ENCODE measurements around the gene CHP1. TPM values are rescaled to one million over a fixed set of nuclear protein-coding genes. Genes with fewer than 3 reads are reported as not detected.
"Not testable (repeated sequence)": the region's sequence is repeated elsewhere in the genome, so short reads cannot be mapped to it uniquely, and the experiment has no call there.

CHP1 gene
- 10 to 100 TPM; 49.2 to 66.5 (median 50.8) TPM for polyA plus RNA-seq (ENCODE audit: insufficient read depth in 1 of 5, insufficient read length in 5 of 5, low replicate concordance in 1 of 5)
- long read RNA-seq, donor 1, transcript CHP1-201 (7 exons, 3,329 nt), result major isoform, 18 of 23 reads
- long read RNA-seq, donor 1, partial matches to known transcripts, result 5 of 23 reads
- long read RNA-seq, donor 1, other reads (novel, unspliced or antisense), result 0 of 23 reads
- long read RNA-seq, donor 2, transcript CHP1-201 (7 exons, 3,329 nt), result major isoform, 9 of 9 reads
- long read RNA-seq, donor 2, partial matches to known transcripts, result 0 of 9 reads
- long read RNA-seq, donor 2, other reads (novel, unspliced or antisense), result 0 of 9 reads
- long read RNA-seq, donor 3, transcript CHP1-201 (7 exons, 3,329 nt), result major isoform, 11 of 11 reads
- long read RNA-seq, donor 3, partial matches to known transcripts, result 0 of 11 reads
- long read RNA-seq, donor 3, other reads (novel, unspliced or antisense), result 0 of 11 reads
- long read RNA-seq, donor 4, transcript CHP1-201 (7 exons, 3,329 nt), result major isoform, 15 of 38 reads
- long read RNA-seq, donor 4, partial matches to known transcripts, result 23 of 38 reads
- long read RNA-seq, donor 4, other reads (novel, unspliced or antisense), result 0 of 38 reads
- long read RNA-seq, donor 5, transcript CHP1-201 (7 exons, 3,329 nt), result major isoform, 7 of 7 reads
- long read RNA-seq, donor 5, partial matches to known transcripts, result 0 of 7 reads
- long read RNA-seq, donor 5, other reads (novel, unspliced or antisense), result 0 of 7 reads
- long read RNA-seq, donor 6, transcript CHP1-201 (7 exons, 3,329 nt), result major isoform, 14 of 15 reads
- long read RNA-seq, donor 6, partial matches to known transcripts, result 0 of 15 reads
- long read RNA-seq, donor 6, other reads (novel, unspliced or antisense), result 0 of 15 reads
- long read RNA-seq, donor 7, transcript CHP1-201 (7 exons, 3,329 nt), result major isoform, 6 of 6 reads
- long read RNA-seq, donor 7, partial matches to known transcripts, result 0 of 6 reads
- long read RNA-seq, donor 7, other reads (novel, unspliced or antisense), result 0 of 6 reads
- long read RNA-seq, donor 8, transcript CHP1-201 (7 exons, 3,329 nt), result major isoform, 5 of 5 reads
- long read RNA-seq, donor 8, partial matches to known transcripts, result 0 of 5 reads
- long read RNA-seq, donor 8, other reads (novel, unspliced or antisense), result 0 of 5 reads

- peak; percentile 96 to 98 for DNase-seq
These were observed at the start of gene CHP1, which contains the start of gene EXD1 for GRCh38 chr15:41230650-41231421. TSS of gene CHP1 (plus strand) at chr15:41231268. CDS start at chr15:41231383, 115 bp downstream. TSS of gene EXD1 (minus strand) at chr15:41230757. CDS start at chr15:41226575, 4,182 bp downstream.

- DNase-seq, result no peak
These were observed 48.8 kb upstream of the CHP1 start for GRCh38 chr15:41182266-41182665.

- no peak for DNase-seq
These were observed 47.5 kb upstream of the CHP1 start for GRCh38 chr15:41183581-41183980.

- no peak for DNase-seq
These were observed 36.6 kb upstream of the CHP1 start for GRCh38 chr15:41194444-41194843.

- no peak for DNase-seq
These were observed 31.6 kb upstream of the CHP1 start for GRCh38 chr15:41199470-41199869.

GRCh38 chr15:41203395-41203794 is 27.7 kb upstream of the CHP1 start:
- DNase-seq, result no peak

- DNase-seq, result no peak
These were observed 25.8 kb upstream of the CHP1 start for GRCh38 chr15:41205315-41205714.

GRCh38 chr15:41207687-41208448 is 23.2 kb upstream of the CHP1 start:
- no peak for DNase-seq

- no peak for DNase-seq
These were observed 15.4 kb upstream of the CHP1 start for GRCh38 chr15:41215708-41216107.

GRCh38 chr15:41218851-41219250 is 12.2 kb upstream of the CHP1 start:
- no peak for DNase-seq

GRCh38 chr15:41219381-41219780 is 11.7 kb upstream of the CHP1 start:
- DNase-seq, result no peak

GRCh38 chr15:41230345-41230649 is 771 bp upstream of the CHP1 start:
- DNase-seq, result no peak

- no peak for DNase-seq
These were observed 556 bp downstream of the CHP1 start for GRCh38 chr15:41231422-41232226.

GRCh38 chr15:41233367-41233771 is 2.3 kb downstream of the CHP1 start:
- no peak for DNase-seq

GRCh38 chr15:41235228-41235627 is 4.2 kb downstream of the CHP1 start:
- DNase-seq, result not testable (repeated sequence)

GRCh38 chr15:41235929-41236328 is 4.9 kb downstream of the CHP1 start:
- no peak for DNase-seq

GRCh38 chr15:41238100-41238499 is 7.0 kb downstream of the CHP1 start:
- no peak for DNase-seq

- DNase-seq, result peak in 1 of 2 donors; percentile 52
These were observed 10.3 kb downstream of the CHP1 start for GRCh38 chr15:41241221-41241964.

GRCh38 chr15:41250745-41251144 is 19.7 kb downstream of the CHP1 start:
- not testable (repeated sequence) for DNase-seq

All from right lung (tissue), 10 donors.